NCI-H82 treated with DMSO at 0.1 percent for 48 hours (cell line): ENCODE measurements around the gene ASXL2.
"Not testable (repeated sequence)": the region's sequence is repeated elsewhere in the genome, so short reads cannot be mapped to it uniquely, and the experiment has no call there.

Experiments used
- DNase-seq: peaks from one replicate; lab custom pipeline; 2025; ENCODE audit not compliant: unreplicated experiment; lab: John Stamatoyannopoulos, UW

ASXL2 gene

DNA sequence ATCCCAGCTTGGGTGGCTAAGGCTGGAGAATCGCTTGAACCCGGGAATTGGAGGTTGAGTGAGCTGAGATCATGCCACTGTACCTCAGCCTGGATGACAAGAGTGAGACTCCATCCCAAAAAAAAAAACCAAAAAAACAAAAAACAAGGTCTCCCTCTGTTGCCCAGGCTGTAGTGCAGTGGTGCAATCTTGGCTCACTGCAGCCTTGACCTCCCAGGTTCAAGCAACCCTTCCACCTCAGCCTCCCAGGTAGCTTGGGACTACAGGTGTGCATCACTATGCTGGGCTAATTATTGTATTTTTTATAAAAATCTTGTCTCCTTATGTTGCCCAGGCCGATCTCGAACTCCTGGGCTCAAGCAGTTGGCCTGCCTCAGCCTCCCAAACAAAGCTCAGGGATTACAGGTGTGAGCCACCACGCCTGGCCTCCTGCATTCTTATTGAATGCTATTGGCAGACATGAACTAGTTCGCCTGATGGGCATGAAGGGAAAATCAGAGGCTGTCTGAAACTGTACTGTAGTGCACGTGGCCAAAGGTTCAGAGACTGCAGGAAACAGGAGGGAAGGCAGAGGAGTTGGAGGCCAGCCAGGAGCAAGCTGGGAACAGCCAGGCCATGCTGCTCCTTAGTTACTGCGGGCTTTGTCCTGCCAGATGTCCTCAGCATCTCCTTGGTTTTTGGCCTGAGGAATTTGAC is 16.0 kb upstream of the ASXL2 start:
- DNase-seq: no peak

- no peak for DNase-seq
Observed at GRCh38 chr2:25891672-25892071, 13.4 kb upstream of the ASXL2 start.

GRCh38 chr2:25887624-25888242 is 9.4 kb upstream of the ASXL2 start:
- no peak for DNase-seq

- no peak for DNase-seq
Observed at GRCh38 chr2:25885933-25886332, 7.6 kb upstream of the ASXL2 start.

GRCh38 chr2:25881764-25882163 is 3.5 kb upstream of the ASXL2 start:
- no peak for DNase-seq

- DNase-seq: no peak
Observed at GRCh38 chr2:25879133-25879730, 945 bp upstream of the ASXL2 start.

DNA sequence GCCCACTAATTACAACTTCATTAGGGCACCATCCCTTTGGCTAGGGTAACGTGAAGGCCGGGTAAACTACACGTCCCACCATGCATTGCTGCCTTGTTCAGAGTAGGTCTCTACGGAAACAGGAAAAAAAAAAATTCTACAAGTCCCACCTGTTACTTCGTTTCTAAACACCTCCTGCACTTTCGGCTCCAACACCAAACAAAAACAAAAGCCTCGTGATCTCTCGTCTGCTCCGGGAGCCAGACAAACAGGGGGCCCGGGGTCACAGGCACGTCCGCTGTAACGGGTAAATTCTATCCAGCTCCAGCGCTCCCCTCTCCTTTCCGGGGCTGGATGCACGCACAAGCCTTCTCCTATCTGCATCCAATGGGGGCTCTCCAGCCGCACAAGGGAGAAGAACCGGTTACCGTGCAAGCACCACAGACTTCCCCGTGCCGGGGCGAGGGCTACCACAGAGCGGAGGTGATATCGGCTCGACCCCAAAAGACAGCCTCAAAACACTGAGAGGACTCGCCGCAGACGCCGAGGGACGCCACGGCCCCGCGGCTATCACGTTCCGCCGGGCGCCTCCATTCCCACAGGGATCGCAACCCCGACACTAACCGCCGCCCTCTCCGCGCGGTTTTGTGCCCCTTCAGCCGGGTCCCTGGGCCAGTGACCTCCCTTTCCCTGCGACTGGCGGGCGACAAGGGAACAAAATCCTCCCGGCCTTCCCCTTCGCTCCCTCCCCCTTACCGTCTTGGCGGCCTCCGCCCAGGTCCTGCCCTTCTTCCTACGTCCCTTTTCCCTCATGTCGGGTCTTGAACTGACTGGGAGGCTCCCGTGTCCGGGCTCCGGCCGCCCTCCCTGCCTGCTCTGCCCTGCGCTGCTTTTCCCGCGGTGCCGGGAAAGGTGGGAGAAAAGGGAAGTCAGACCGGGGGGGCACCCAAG is 591 bp downstream of the ASXL2 start:
- peak; percentile 16 for DNase-seq

GRCh38 chr2:25872134-25872533 is 6.2 kb downstream of the ASXL2 start:
- no peak for DNase-seq

GRCh38 chr2:25867396-25868003 is 10.8 kb downstream of the ASXL2 start:
- DNase-seq: no peak

DNA sequence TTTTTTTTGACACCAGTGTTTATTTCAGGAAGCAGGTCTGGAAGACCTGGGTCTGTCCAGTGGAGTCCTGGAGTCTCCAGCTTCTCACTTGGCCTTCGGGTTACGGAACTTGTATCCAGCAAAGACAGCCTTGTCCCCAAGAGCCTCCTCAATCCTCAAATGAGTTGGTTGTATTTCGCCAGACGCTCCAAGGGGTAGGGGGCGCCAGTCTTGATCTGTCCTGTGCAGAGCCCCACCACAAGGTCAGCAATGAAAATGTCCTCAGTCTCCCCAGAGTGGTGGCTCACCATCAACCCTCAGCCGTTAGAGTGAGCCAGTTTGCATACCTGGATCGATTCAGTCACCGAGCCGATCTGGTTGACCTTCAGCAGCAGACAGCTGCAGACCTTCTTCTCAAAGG is 21.9 kb downstream of the ASXL2 start:
- DNase-seq: no peak

- DNase-seq: no peak
Observed at GRCh38 chr2:25855065-25855464, 23.2 kb downstream of the ASXL2 start.

- DNase-seq: peak; percentile 68
Observed at GRCh38 chr2:25854613-25855012, 23.7 kb downstream of the ASXL2 start.

GRCh38 chr2:25853038-25853638 is 25.1 kb downstream of the ASXL2 start:
- no peak for DNase-seq

- peak; percentile 52 for DNase-seq
Observed at GRCh38 chr2:25851740-25852503, 26.4 kb downstream of the ASXL2 start.

- DNase-seq: not testable (repeated sequence)
Observed at GRCh38 chr2:25850400-25850799, 27.9 kb downstream of the ASXL2 start.

DNA sequence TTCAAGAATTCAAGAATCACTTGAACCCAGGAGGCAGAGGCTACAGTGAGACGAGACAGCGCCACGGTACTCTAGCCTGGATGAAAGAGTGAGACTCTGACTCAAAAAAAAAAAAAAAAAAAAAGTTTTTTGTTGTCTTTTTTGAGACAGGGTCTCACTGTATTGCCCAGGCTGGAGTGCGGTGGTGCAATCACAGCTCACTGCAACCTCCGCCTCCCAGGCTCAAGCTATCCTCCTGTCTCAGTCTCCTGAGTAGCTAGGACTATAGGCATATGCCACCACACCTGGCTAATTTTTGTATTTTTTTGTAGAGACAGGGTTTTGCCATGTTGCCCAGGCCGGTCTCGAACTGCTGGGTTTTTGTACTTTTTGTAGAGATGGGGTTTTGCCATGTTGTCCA is 28.9 kb downstream of the ASXL2 start:
- not testable (repeated sequence) for DNase-seq

- no peak for DNase-seq
Observed at GRCh38 chr2:25845843-25846505, 32.3 kb downstream of the ASXL2 start.

GRCh38 chr2:25844089-25844488 is 34.2 kb downstream of the ASXL2 start:
- DNase-seq: no peak

DNA sequence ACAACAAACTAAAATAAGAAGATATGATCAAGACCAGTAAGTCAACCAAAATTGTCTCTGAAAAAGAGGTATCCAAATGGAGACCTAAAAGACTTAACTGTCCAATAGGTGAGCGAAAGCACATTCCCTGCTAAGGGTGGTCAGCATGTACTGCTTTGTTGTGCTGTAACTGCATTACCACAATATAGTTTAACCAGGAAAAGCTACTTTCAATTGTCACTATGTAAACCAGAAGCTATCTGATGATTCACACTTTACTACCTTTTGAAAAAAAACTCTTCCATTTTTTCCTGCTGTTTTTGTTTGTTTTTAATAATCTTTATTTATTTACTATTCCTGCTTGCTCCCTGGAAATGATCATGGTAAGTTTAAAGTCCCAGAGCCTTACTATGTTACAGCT is 36.1 kb downstream of the ASXL2 start:
- DNase-seq: no peak
